HG02763 (cell line): Measurements from ENCODE around the gene RPAP2.

Experiments
- ATAC-seq: cut with Tn5 transposase; IDR thresholded peaks from one replicate; pipeline ENCODE4 v1.9.1; 2021; ENCODE audit warnings: mild to moderate bottlenecking, moderate library complexity; ENCODE audit not compliant: unreplicated experiment

Gene RPAP2

GRCh38 chr1:92445865-92446264, 147.0 kb downstream of the RPAP2 start:
- no peak for ATAC-seq

GRCh38 chr1:92446546-92446945, 147.7 kb downstream of the RPAP2 start:
- ATAC-seq, result no peak

GRCh38 chr1:92447033-92447681, 148.3 kb downstream of the RPAP2 start:
- no peak for ATAC-seq

GRCh38 chr1:92447976-92448375, 149.1 kb downstream of the RPAP2 start:
- ATAC-seq, result no peak
